ENCODE measurements around the gene PBX4.
A peak's percentile ranks its signal among the peaks of the same experiment; 100 is the strongest.

The PBX4 gene

DNA sequence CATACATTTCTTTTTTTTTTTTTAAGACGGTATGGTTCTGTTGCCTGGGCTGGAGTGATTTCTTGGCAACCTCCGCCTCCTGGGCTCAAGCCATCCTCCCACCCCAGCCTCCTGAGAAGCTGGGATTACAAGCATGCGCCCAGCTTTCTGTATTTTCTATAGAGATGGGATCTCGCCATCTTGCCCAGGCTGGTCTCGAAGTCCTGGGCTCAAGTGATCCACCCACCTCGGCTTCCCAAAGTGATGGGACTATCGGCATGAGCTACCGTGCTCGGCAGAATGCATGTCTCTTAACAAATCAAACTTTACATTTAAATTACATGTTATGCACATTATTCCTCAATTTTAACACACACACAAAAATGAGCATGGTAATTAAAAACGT, 101.3 kb downstream of the PBX4 start:
- no peak for DNase-seq

DNA sequence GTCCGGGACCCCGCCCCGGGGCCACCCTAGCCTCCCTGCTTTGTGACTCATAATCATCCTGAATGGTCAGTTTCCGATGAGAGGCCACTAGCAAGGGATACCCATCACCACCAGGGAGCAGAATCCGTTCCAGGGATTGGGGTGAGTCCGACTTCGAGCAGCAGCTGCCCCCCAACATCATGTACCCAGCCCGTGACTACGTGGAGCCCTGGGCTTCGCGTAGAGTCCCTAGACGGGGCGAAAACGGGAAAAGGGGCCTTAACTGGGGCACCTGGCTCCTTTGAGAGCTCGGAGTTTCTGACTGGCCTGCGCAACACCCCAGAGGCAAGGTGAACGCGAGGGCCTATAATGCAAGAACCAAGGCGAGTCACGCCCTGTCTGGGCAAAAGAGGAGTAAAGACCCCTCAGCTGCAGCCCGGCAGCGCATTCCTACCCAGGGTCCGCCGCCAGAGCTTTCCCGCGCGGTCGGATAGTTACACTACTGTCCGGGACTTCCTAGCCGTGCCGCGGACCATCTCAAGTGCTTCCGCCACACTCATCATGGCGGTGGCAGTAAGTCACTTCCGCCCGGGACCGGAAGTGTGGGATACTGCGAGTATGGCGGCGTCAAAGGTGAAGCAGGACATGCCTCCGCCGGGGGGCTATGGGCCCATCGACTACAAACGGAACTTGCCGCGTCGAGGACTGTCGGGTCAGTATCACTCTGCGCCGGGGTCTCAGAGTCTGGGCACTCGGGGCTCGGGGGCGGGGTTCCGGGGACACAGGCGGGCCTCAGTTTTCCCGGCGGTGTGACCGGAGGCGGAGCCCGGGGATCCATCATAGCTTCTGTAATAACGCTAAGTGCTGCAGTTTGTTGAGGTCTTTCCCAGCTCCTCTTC, 102.6 kb downstream of the PBX4 start, which contains the start of gene NDUFA13:
Gene NDUFA13, plus strand, starts transcription at position 584 of the 878 bp plus-strand sequence. Its CDS starts 14 bp downstream, at position 598.
- peak; percentile 82 for DNase-seq

DNA sequence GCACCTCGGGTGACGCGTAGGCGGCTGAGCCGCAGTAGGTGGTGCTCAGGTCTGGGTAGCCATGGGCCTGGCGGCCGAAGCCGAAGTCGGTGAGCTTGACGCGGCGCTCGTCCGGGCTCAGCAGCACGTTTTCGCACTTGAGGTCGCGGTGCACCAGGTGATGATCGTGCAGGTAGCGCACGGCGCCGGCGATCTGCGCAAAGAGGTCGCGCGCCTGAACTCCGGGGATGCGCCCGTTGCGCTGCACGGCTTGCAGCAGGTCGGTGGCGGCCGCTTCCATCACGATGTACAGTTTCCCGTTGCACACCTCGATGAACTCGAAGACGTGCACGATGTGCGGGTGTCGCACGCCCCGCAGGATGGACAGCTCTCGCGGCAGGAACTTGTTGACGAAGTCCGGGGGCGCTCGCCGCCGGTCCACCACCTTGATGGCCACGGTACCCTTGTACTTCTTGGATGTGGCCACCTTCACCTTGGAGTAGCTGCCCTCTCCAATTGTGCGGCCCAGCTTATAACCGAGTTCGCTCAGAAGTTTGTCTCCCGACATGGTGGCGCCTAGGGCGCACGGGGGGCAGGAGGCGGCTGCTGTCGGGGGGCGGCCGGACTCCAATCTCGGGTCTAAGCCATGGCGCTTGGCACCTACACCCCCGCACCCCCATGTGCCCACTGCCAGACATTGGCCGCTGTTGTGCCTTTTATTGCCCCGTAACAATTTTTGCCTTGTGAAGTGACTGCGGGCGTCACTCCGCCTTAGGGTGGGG, 103.4 kb downstream of the PBX4 start, which contains the start of gene TSSK6:
Gene TSSK6, minus strand, starts transcription at position 668 of the 761 bp plus-strand sequence. Its CDS starts 121 bp downstream, at position 547.
- DNase-seq = no peak

DNA sequence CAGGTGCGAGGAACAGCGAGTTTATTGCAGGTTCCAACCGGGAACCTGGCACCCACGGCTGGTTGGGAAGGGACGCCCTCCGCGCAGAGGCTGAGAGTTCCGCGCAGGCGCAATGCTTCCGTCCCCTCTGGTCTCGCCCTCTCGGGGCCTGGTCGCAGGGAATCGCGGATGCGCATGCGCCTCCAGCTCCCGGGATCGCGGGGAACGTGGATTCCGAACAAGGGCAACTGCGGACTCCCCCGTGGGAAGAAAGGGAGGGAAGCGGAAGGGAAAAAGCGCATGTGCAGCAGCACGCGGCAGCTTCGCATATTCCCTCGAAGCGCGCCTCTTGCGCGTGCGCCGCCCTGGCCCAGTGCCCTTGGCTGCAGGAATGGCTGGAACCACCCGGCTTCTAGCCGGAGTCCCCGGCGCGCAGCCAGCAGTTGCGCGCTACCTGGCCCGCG, 104.3 kb downstream of the PBX4 start:
- DNase-seq = no peak

DNA sequence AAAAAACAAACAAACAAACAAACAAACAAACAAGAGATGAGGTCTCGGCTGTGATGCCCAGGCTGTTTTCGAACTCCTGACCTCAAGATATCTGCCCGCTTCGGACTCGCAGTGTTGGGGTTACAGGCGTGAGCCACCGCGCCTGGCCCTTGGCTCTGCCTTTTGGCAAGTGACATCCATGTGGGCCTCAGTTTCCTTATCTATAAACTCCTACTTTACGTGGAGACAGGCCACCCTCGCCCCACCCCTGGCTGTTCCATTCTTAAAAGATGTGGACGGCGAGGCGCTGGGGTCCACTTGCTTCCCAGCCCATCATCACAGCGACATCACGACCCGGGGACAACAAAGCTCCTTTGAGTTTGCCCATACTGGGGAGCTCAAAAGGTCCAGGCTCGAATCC, 104.8 kb downstream of the PBX4 start:
- no peak for DNase-seq

Measured in COR-L47 (cell line).